OCI-LY1 (cell line): ENCODE data around the gene TSPYL6.

ENCODE experiments used
- H2AFZ ChIP-seq: fragments of 200-600 bp; sonication (generic), shearing (Covaris generic); 2 replicates; pipeline ENCODE4 v1.6.0; 2014; ENCODE audit warnings: antibody characterized with exemption, mild to moderate bottlenecking, low read length
- H3F3A ChIP-seq: fragments of 200-600 bp; sonication (generic), shearing (Covaris generic); 2 replicates; pipeline ENCODE4 v1.6.0; 2014; ENCODE audit warnings: mild to moderate bottlenecking, antibody characterized with exemption, low read length, moderate library complexity; ENCODE audit not compliant: insufficient read depth
- H3K27ac ChIP-seq: fragments of 200-600 bp; sonication (generic); 2 replicates; pipeline ENCODE4 v1.5.1; 2014; ENCODE audit warnings: low read length, mixed run types, mild to moderate bottlenecking, low read depth; ENCODE audit not compliant: poor library complexity, severe bottlenecking
- H3K27me3 ChIP-seq: fragments of 200-600 bp; sonication (generic); 2 replicates; pipeline ENCODE4 v1.6.0; 2014; ENCODE audit warnings: antibody characterized with exemption, mild to moderate bottlenecking, low read length, moderate library complexity; ENCODE audit not compliant: insufficient read depth
- H3K36me3 ChIP-seq: fragments of 200-600 bp; sonication (generic); 2 replicates; pipeline ENCODE4 v1.6.1; 2014; ENCODE audit warnings: mild to moderate bottlenecking, antibody characterized with exemption, low read length, moderate library complexity, mixed read lengths; ENCODE audit not compliant: insufficient read depth
- H3K4me1 ChIP-seq: fragments of 200-600 bp; sonication (generic); 2 replicates; pipeline ENCODE4 v1.5.1; 2014; ENCODE audit warnings: mild to moderate bottlenecking, low read length, moderate library complexity; ENCODE audit not compliant: insufficient read depth, severe bottlenecking
- H3K4me2 ChIP-seq: fragments of 200-600 bp; sonication (generic), shearing (Covaris generic); 2 replicates; pipeline ENCODE4 v1.6.1; 2014; ENCODE audit warnings: low read length
- H3K4me3 ChIP-seq: fragments of 200-600 bp; sonication (generic); 2 replicates; pipeline ENCODE4 v1.5.1; 2014; ENCODE audit warnings: low read length, low read depth, mild to moderate bottlenecking, mixed read lengths; ENCODE audit not compliant: poor library complexity, severe bottlenecking
- H3K79me2 ChIP-seq: fragments of 200-600 bp; shearing (Covaris generic); 2 replicates; pipeline ENCODE4 v1.6.1; 2016; ENCODE audit warnings: mixed run types, low read length, mixed read lengths; ENCODE audit not compliant: insufficient read depth
- H3K9ac ChIP-seq: fragments of 200-600 bp; sonication (generic), shearing (Covaris generic); 2 replicates; pipeline ENCODE4 v1.6.1; 2014; ENCODE audit warnings: mild to moderate bottlenecking, low read length, mixed read lengths
- H3K9me2 ChIP-seq: fragments of 200-600 bp; sonication (generic), shearing (Covaris generic); 2 replicates; pipeline ENCODE4 v1.6.1; 2014; ENCODE audit warnings: low read depth, mild to moderate bottlenecking, low read length, mixed read lengths
- H3K9me3 ChIP-seq: fragments of 200-600 bp; shearing (Covaris generic); 2 replicates; pipeline ENCODE4 v1.6.1; 2014; ENCODE audit warnings: low read length, mixed read lengths
- H4K20me1 ChIP-seq: fragments of 200-600 bp; sonication (generic), shearing (Covaris generic); 2 replicates; pipeline ENCODE4 v1.6.0; 2016; ENCODE audit warnings: mild to moderate bottlenecking, low read length; ENCODE audit not compliant: insufficient read depth
- CTCF ChIP-seq: fragments of 200-600 bp; sonication (generic), shearing (Covaris generic); IDR thresholded peaks from 2 replicates; pipeline ENCODE4 v1.5.1; 2017; ENCODE audit warnings: mild to moderate bottlenecking, antibody characterized with exemption, low read length, moderate library complexity, mixed read lengths
- EZH2 ChIP-seq: fragments of 200-600 bp; sonication (generic), shearing (Covaris generic); IDR thresholded peaks from 2 replicates; pipeline ENCODE4 v1.8.0; 2017; ENCODE audit warnings: borderline replicate concordance, mixed run types, mild to moderate bottlenecking, antibody characterized with exemption, low read length, moderate library complexity, mixed read lengths

The TSPYL6 gene

GRCh38 chr2:54287532-54287931 lies 31.5 kb upstream of the TSPYL6 start:
- no peaks in the 10 kb centered on the region for H3F3A ChIP-seq
- H3K27me3 ChIP-seq: no peaks in the 10 kb centered on the region
- H3K4me1 ChIP-seq: peaks cover 11% of the 10 kb centered on the region
- H3K9ac ChIP-seq: no peak overlapping the region
- H3K79me2 ChIP-seq: no peaks in the 10 kb centered on the region
- no peaks in the 10 kb centered on the region for H4K20me1 ChIP-seq
- TF ChIP-seq EZH2 (no peak), CTCF (no peak)
- no peak overlapping the region for H3K4me2 ChIP-seq
- no peak overlapping the region for H2AFZ ChIP-seq
- H3K36me3 ChIP-seq: no peaks in the 10 kb centered on the region
- H3K9me2 ChIP-seq: no peaks in the 10 kb centered on the region
- H3K4me3 ChIP-seq: no peak overlapping the region
- H3K27ac ChIP-seq: no peak overlapping the region
- H3K9me3 ChIP-seq: no peaks in the 10 kb centered on the region

GRCh38 chr2:54285451-54285850 lies 29.4 kb upstream of the TSPYL6 start:
- Histone ChIP-seq H3K9me2 (no peaks in the 10 kb centered on the region), H3K9me3 (no peaks in the 10 kb centered on the region), H3F3A (no peaks in the 10 kb centered on the region), H3K27me3 (no peaks in the 10 kb centered on the region), H3K27ac (no peak overlapping the region), H3K36me3 (no peaks in the 10 kb centered on the region), H3K4me1 (peaks cover 3% of the 10 kb centered on the region), H2AFZ (no peak overlapping the region), H4K20me1 (no peaks in the 10 kb centered on the region), H3K4me2 (no peak overlapping the region), H3K9ac (no peak overlapping the region), H3K79me2 (no peaks in the 10 kb centered on the region), H3K4me3 (no peak overlapping the region)
- TF ChIP-seq CTCF: no peak
- TF ChIP-seq EZH2: no peak

GRCh38 chr2:54284826-54285225 lies 28.8 kb upstream of the TSPYL6 start:
- Histone ChIP-seq H3K27me3 (no peaks in the 10 kb centered on the region), H3F3A (no peaks in the 10 kb centered on the region), H3K9me3 (no peaks in the 10 kb centered on the region), H3K9ac (no peak overlapping the region), H3K4me3 (no peak overlapping the region), H3K4me2 (no peak overlapping the region), H3K4me1 (no peaks in the 10 kb centered on the region), H2AFZ (no peak overlapping the region), H3K27ac (no peak overlapping the region), H3K79me2 (no peaks in the 10 kb centered on the region), H3K9me2 (no peaks in the 10 kb centered on the region), H4K20me1 (no peaks in the 10 kb centered on the region), H3K36me3 (no peaks in the 10 kb centered on the region)
- TF ChIP-seq EZH2 (no peak), CTCF (no peak)
